Measurements from ENCODE around the gene ASGR1. TPM values are rescaled to one million over a fixed set of nuclear protein-coding genes. Genes with fewer than 3 reads are reported as not detected.
"Not testable (repeated sequence)": the region's sequence is repeated elsewhere in the genome, so short reads cannot be mapped to it uniquely, and the experiment has no call there.

Gene ASGR1
- total RNA-seq, 4 donors from 2014 or later: 0.77 to 3.2 (median 1.8) TPM; not detected in 1

DNA sequence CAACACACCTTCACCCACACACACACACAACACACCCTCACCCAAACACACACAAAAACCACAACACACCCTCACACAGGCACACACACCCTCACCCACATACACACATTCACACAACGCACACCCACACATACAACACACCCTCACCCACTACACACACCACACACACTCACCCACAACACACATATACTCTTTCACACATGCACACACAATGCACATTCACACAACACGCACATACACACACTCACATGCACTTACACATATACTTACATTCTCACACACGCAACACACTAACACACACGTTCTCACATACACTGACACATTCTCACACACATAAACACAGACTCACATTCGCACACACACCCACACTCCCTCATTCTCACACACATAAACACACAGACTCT, 3.8 kb downstream of the ASGR1 start:
- no peaks in the 10 kb centered on the region for H3K36me3 ChIP-seq
- TF ChIP-seq, protein P1, sequence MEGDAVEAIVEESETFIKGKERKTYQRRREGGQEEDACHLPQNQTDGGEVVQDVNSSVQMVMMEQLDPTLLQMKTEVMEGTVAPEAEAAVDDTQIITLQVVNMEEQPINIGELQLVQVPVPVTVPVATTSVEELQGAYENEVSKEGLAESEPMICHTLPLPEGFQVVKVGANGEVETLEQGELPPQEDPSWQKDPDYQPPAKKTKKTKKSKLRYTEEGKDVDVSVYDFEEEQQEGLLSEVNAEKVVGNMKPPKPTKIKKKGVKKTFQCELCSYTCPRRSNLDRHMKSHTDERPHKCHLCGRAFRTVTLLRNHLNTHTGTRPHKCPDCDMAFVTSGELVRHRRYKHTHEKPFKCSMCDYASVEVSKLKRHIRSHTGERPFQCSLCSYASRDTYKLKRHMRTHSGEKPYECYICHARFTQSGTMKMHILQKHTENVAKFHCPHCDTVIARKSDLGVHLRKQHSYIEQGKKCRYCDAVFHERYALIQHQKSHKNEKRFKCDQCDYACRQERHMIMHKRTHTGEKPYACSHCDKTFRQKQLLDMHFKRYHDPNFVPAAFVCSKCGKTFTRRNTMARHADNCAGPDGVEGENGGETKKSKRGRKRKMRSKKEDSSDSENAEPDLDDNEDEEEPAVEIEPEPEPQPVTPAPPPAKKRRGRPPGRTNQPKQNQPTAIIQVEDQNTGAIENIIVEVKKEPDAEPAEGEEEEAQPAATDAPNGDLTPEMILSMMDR (IDR thresholded peaks at IDR 0.05): no peak
- no peak for TF ChIP-seq POLR2A (IDR thresholded peaks at IDR 0.05)
- no peaks in the 10 kb centered on the region for H3K27me3 ChIP-seq
- H3K4me3 ChIP-seq: no peak overlapping the region
- no peaks in the 10 kb centered on the region for H3K9me3 ChIP-seq
- H3K27ac ChIP-seq: no peak overlapping the region
- DNase-seq: no peak
- H3K4me1 ChIP-seq: no peaks in the 10 kb centered on the region
- intact Hi-C loops (cut with DNase I; ENCODE audit: low total_unique reads): no loop called here

DNA sequence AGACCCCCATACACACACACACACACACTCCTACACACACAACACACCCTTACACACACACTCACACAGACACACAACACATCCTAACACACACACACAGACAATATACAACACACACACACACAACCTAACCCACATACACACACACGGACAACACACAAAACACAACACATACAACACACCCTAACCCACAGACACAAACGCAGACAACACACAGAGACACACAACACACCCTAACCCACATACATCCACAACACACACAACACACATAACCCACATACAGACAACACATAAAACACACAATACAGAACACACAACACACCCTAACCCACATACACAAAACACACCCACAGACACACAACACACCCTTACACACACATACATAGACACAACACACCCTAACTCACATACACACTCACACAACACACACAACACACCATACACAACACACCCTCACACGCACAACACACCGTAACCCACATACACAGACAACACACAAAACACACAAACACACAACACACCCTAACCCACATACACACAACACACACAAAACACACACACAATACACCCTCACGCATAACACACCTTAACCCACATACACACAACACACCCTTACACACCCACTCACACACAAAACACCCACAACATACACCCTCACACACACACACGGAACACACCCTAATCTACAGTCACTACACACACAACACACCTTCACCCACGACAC, 4.4 kb downstream of the ASGR1 start:
- no peak for DNase-seq
- H3K4me3 ChIP-seq: no peak overlapping the region
- no peaks in the 10 kb centered on the region for H3K27me3 ChIP-seq
- H3K9me3 ChIP-seq: no peaks in the 10 kb centered on the region
- no peak overlapping the region for H3K27ac ChIP-seq
- TF ChIP-seq POLR2A (IDR thresholded peaks at IDR 0.05): no peak
- TF ChIP-seq, protein P1 (IDR thresholded peaks at IDR 0.05): no peak
- intact Hi-C loops (cut with DNase I; ENCODE audit: low total_unique reads): no loop called here
- H3K36me3 ChIP-seq: no peaks in the 10 kb centered on the region
- no peaks in the 10 kb centered on the region for H3K4me1 ChIP-seq

DNA sequence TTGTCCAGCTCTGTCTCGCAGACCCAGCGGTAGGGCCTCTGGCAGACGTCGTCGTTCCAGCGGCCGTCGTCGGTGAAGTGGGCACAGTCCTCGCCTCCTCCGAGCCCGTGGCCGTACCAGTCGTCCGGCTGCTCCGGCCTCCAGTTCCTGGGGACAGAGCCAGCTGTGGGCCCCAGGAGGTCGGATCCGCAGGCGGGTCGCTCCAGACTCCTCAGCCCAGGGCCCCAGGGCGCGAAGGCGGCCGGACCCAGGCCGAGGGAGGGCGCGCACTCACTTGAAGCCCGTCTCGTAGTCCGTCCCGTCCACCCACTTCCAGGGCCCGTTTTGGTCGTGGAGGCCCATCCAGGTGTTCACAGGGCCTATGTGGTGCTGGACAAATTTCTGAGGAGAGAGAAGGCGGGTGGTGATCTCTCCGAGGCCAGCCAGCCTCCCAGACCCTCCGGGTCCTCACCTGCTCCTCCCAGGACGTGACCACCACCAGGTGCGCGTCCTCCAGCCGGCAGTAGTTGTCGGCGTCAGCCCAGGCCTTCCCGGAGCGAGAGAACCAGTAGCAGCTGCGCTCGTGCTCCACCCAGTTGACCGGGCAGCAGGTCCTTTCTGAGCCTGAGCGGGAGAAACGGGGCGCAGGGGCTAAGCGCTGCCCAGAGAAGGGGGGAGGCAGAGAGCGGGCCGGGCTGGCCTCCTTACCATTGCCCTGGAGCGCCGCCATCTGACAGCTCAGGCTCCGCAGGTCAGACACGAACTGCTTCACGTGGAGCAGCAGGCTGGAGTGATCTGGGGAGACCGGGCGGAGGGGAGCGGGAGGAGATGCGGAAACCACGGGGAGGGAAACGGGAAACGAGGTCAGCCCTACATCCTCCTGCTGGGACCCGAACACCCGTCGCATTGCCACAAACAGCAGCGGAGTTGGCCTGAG, 5.2 kb downstream of the ASGR1 start:
- peak in 1 of 2 donors; percentile 37 for DNase-seq

DNA sequence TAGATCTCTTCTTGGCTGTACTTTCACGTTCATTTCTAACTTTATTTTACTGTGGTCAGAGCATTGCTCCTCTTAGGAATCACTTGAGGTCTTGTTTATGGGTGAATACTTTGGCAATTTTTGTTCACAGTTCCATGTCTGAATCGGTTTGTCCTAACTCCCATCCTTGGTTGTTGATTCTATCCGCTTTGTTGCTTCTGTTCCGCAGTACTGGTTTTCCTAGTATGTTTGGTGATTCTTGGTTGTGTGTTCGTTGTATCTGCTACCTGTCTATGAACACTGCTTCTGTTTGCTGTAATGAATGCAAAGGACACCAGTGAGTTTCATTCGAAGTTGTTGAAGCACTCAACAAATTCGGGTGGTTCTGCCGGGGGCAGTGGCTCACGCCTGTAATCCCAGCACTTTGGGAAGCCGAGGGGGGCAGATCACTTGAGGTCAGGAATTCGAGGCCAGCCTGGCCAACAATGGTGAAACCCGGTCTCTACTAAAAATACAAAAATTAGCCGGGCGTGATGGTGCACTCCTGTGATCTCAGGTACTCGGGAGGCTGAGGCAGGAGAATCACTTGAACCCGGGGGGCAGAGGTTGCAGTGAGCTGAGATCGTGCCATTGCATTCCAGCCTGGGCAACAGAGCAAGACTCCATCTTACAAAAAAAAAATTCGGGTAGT, 6.5 kb downstream of the ASGR1 start:
- intact Hi-C loops (cut with DNase I; ENCODE audit: low total_unique reads); H3K4me3 ChIP-seq; H3K27me3 ChIP-seq; DNase-seq; H3K27ac ChIP-seq; H3K4me1 ChIP-seq; H3K36me3 ChIP-seq; H3K9me3 ChIP-seq: not testable (repeated sequence)

More for the DNA sequence above, 5.2 kb downstream of the ASGR1 start:
- Histone ChIP-seq H3K36me3 (no peaks in the 10 kb centered on the region), H3K4me1 (no peaks in the 10 kb centered on the region), H3K27me3 (no peaks in the 10 kb centered on the region), H3K27ac (no peak overlapping the region), H3K4me3 (no peak overlapping the region), H3K9me3 (no peaks in the 10 kb centered on the region)
- intact Hi-C loops (cut with DNase I; ENCODE audit: low total_unique reads): no loop called here
- TF ChIP-seq, protein P1 (IDR thresholded peaks at IDR 0.05): no peak
- TF ChIP-seq POLR2A (IDR thresholded peaks at IDR 0.05): no peak

- intact Hi-C loops (cut with DNase I; ENCODE audit: low total_unique reads); H3K4me1 ChIP-seq; H3K27me3 ChIP-seq; H3K36me3 ChIP-seq; H3K27ac ChIP-seq; DNase-seq; H3K4me3 ChIP-seq; H3K9me3 ChIP-seq: not testable (repeated sequence)
Measured at GRCh38 chr17:7169565-7169908, 9.6 kb downstream of the ASGR1 start.

- intact Hi-C loops (cut with DNase I; ENCODE audit: low total_unique reads): not testable (repeated sequence)
Measured at GRCh38 chr17:7168841-7169564, 10.2 kb downstream of the ASGR1 start.

More at GRCh38 chr17:7168841-7169564, 10.2 kb downstream of the ASGR1 start:
- DNase-seq, H3K27ac ChIP-seq, H3K9me3 ChIP-seq, H3K27me3 ChIP-seq, H3K36me3 ChIP-seq, H3K4me1 ChIP-seq, H3K4me3 ChIP-seq: not testable (repeated sequence)

Data from uterus (tissue), 4 donors.